ENCODE data around the gene ABCG1.
A peak's percentile ranks its signal among the peaks of the same experiment; 100 is the strongest.

ABCG1 gene

GRCh38 chr21:42191064-42191463 lies 27.9 kb upstream of the ABCG1 start:
- H3K4me3 ChIP-seq = no peak overlapping the region
- H3K27ac ChIP-seq = no peak overlapping the region

- Histone ChIP-seq H3K4me3 (no peak overlapping the region), H3K27ac (peak overlapping the region in 2 of 21 experiments; percentile 14 to 42)
Observed at GRCh38 chr21:42191696-42192595, 27.0 kb upstream of the ABCG1 start.

- Histone ChIP-seq H3K27ac (peak overlapping the region in 5 of 21 experiments; percentile 10 to 42 (median 27)), H3K4me3 (no peak overlapping the region)
Observed at GRCh38 chr21:42193131-42193671, 25.7 kb upstream of the ABCG1 start.

GRCh38 chr21:42193721-42194120 lies 25.2 kb upstream of the ABCG1 start:
- H3K4me3 ChIP-seq = no peak overlapping the region
- H3K27ac ChIP-seq = peak overlapping the region in 3 of 21 experiments; percentile 21 to 42 (median 27)

GRCh38 chr21:42194863-42195262 lies 24.1 kb upstream of the ABCG1 start:
- Histone ChIP-seq H3K27ac (peak overlapping the region in 2 of 21 experiments; percentile 13 to 44), H3K4me3 (no peak overlapping the region)

GRCh38 chr21:42195378-42196031 lies 23.4 kb upstream of the ABCG1 start:
- Histone ChIP-seq H3K4me3 (no peak overlapping the region), H3K27ac (peak overlapping the region in 1 of 21 experiments; percentile 44)

GRCh38 chr21:42198929-42199867 lies 19.7 kb upstream of the ABCG1 start:
- no peak overlapping the region for H3K4me3 ChIP-seq
- peak overlapping the region in 12 of 21 experiments; percentile 1 to 70 (median 27) for H3K27ac ChIP-seq

- H3K27ac ChIP-seq = peak overlapping the region in 5 of 21 experiments; percentile 17 to 70 (median 38)
- no peak overlapping the region for H3K4me3 ChIP-seq
Observed at GRCh38 chr21:42199868-42200463, 19.0 kb upstream of the ABCG1 start.

- Histone ChIP-seq H3K27ac (peak overlapping the region in 1 of 21 experiments; percentile 8), H3K4me3 (no peak overlapping the region)
Observed at GRCh38 chr21:42200906-42201614, 17.9 kb upstream of the ABCG1 start.

- Histone ChIP-seq H3K4me3 (no peak overlapping the region), H3K27ac (peak overlapping the region in 1 of 21 experiments; percentile 8)
Observed at GRCh38 chr21:42201615-42202161, 17.3 kb upstream of the ABCG1 start.

- H3K27ac ChIP-seq = no peak overlapping the region
Observed at GRCh38 chr21:42202321-42202720, 16.6 kb upstream of the ABCG1 start.

GRCh38 chr21:42203321-42203720 lies 15.6 kb upstream of the ABCG1 start:
- Histone ChIP-seq H3K27ac (no peak overlapping the region), H3K4me3 (no peak overlapping the region)

More at GRCh38 chr21:42202321-42202720, 16.6 kb upstream of the ABCG1 start:
- no peak overlapping the region for H3K4me3 ChIP-seq

- H3K27ac ChIP-seq = no peak overlapping the region
- H3K4me3 ChIP-seq = no peak overlapping the region
Observed at GRCh38 chr21:42203936-42204335, 15.0 kb upstream of the ABCG1 start.

GRCh38 chr21:42207426-42207825 lies 11.5 kb upstream of the ABCG1 start:
- Histone ChIP-seq H3K27ac (no peak overlapping the region), H3K4me3 (no peak overlapping the region)

- Histone ChIP-seq H3K27ac (no peak overlapping the region), H3K4me3 (no peak overlapping the region)
Observed at GRCh38 chr21:42208036-42208435, 10.9 kb upstream of the ABCG1 start.

- no peak overlapping the region for H3K4me3 ChIP-seq
- no peak overlapping the region for H3K27ac ChIP-seq
Observed at GRCh38 chr21:42208801-42209490, 10.0 kb upstream of the ABCG1 start.

- peak overlapping the region in 1 of 21 experiments; percentile 11 for H3K27ac ChIP-seq
- H3K4me3 ChIP-seq = no peak overlapping the region
Observed at GRCh38 chr21:42209801-42210479, 9.0 kb upstream of the ABCG1 start.
